Measurements from ENCODE around the gene PLA2G15.

PLA2G15 gene

GRCh38 chr16:68202091-68202519 lies 43.1 kb upstream of the PLA2G15 start:
- no peaks in the 10 kb centered on the region for H3K79me2 ChIP-seq (ENCODE audit: control insufficient read depth, low read length)
- H3K27ac ChIP-seq (ENCODE audit: low read depth, low read length) = no peak overlapping the region
- no peaks in the 10 kb centered on the region; the same call in 1 of the 2 replicates for H3K4me1 ChIP-seq (ENCODE audit: control insufficient read depth, low read length)
- H3K36me3 ChIP-seq (ENCODE audit: control insufficient read depth, low read length) = no peaks in the 10 kb centered on the region
- no peaks in the 10 kb centered on the region for H4K20me1 ChIP-seq (ENCODE audit: control insufficient read depth, insufficient read depth, low read depth, low read length)
- H3K4me3 ChIP-seq (ENCODE audit: low read length) = no peak overlapping the region
- peaks cover 2% of the 10 kb centered on the region; the same call in 1 of the 2 replicates for H3F3A ChIP-seq (ENCODE audit: control insufficient read depth, insufficient read depth)
- no peak overlapping the region for H3K4me2 ChIP-seq (ENCODE audit: low read length)
- no peaks in the 10 kb centered on the region for H3K9me2 ChIP-seq (replicated peaks; ENCODE audit: control insufficient read depth, low read length)
- H3K9me3 ChIP-seq (ENCODE audit: control insufficient read depth, insufficient read depth, low read length) = no peaks in the 10 kb centered on the region
- TF ChIP-seq CTCF (IDR thresholded peaks at IDR 0.05; ENCODE audit: low read depth, low read length, poor library complexity, severe bottlenecking) = no peak
- no peak for TF ChIP-seq EZH2phosphoT487 (IDR thresholded peaks at IDR 0.05; ENCODE audit: borderline replicate concordance, low read length)
- H3K27me3 ChIP-seq (ENCODE audit: control insufficient read depth, low read length) = no peaks in the 10 kb centered on the region

GRCh38 chr16:68206245-68206644 lies 38.9 kb upstream of the PLA2G15 start:
- H3F3A ChIP-seq (ENCODE audit: control insufficient read depth, insufficient read depth) = peaks cover 2% of the 10 kb centered on the region; the same call in 1 of the 2 replicates
- H3K27ac ChIP-seq (ENCODE audit: low read depth, low read length) = no peak overlapping the region
- H3K4me1 ChIP-seq (ENCODE audit: control insufficient read depth, low read length) = no peaks in the 10 kb centered on the region
- H3K27me3 ChIP-seq (ENCODE audit: control insufficient read depth, low read length) = no peaks in the 10 kb centered on the region
- no peaks in the 10 kb centered on the region for H3K36me3 ChIP-seq (ENCODE audit: control insufficient read depth, low read length)
- 0 out of 2 replicates have a peak, but pooled peaks cover 3% of the 10 kb centered on the region for H3K79me2 ChIP-seq (ENCODE audit: control insufficient read depth, low read length)
- no peak for TF ChIP-seq CTCF (IDR thresholded peaks at IDR 0.05; ENCODE audit: low read depth, low read length, poor library complexity, severe bottlenecking)
- TF ChIP-seq EZH2phosphoT487 (IDR thresholded peaks at IDR 0.05; ENCODE audit: borderline replicate concordance, low read length) = no peak
- no peaks in the 10 kb centered on the region for H4K20me1 ChIP-seq (ENCODE audit: control insufficient read depth, insufficient read depth, low read depth, low read length)
- no peaks in the 10 kb centered on the region for H3K9me2 ChIP-seq (replicated peaks; ENCODE audit: control insufficient read depth, low read length)
- H3K4me2 ChIP-seq (ENCODE audit: low read length) = no peak overlapping the region
- no peaks in the 10 kb centered on the region for H3K9me3 ChIP-seq (ENCODE audit: control insufficient read depth, insufficient read depth, low read length)
- no peak overlapping the region for H3K4me3 ChIP-seq (ENCODE audit: low read length)

GRCh38 chr16:68214726-68215125 lies 30.4 kb upstream of the PLA2G15 start:
- TF ChIP-seq CTCF (IDR thresholded peaks at IDR 0.05; ENCODE audit: low read depth, low read length, poor library complexity, severe bottlenecking) = no peak
- TF ChIP-seq EZH2phosphoT487 (IDR thresholded peaks at IDR 0.05; ENCODE audit: borderline replicate concordance, low read length) = no peak
- no peaks in the 10 kb centered on the region for H3K9me2 ChIP-seq (replicated peaks; ENCODE audit: control insufficient read depth, low read length)
- H3K27me3 ChIP-seq (ENCODE audit: control insufficient read depth, low read length) = no peaks in the 10 kb centered on the region
- H3K4me3 ChIP-seq (ENCODE audit: low read length) = no peak overlapping the region
- H3K4me1 ChIP-seq (ENCODE audit: control insufficient read depth, low read length) = peaks cover 3% of the 10 kb centered on the region; the same call in 1 of the 2 replicates
- no peaks in the 10 kb centered on the region for H3K9me3 ChIP-seq (ENCODE audit: control insufficient read depth, insufficient read depth, low read length)
- H3F3A ChIP-seq (ENCODE audit: control insufficient read depth, insufficient read depth) = peaks cover 2% of the 10 kb centered on the region; the same call in 1 of the 2 replicates
- H3K36me3 ChIP-seq (ENCODE audit: control insufficient read depth, low read length) = no peaks in the 10 kb centered on the region; the same call in 1 of the 2 replicates
- 0 out of 2 replicates have a peak, but pooled peaks cover under 1% of the 10 kb centered on the region for H3K79me2 ChIP-seq (ENCODE audit: control insufficient read depth, low read length)
- H3K27ac ChIP-seq (ENCODE audit: low read depth, low read length) = no peak overlapping the region
- H4K20me1 ChIP-seq (ENCODE audit: control insufficient read depth, insufficient read depth, low read depth, low read length) = no peaks in the 10 kb centered on the region
- H3K4me2 ChIP-seq (ENCODE audit: low read length) = no peak overlapping the region
